Adrenal gland (tissue), 5 donors: ENCODE measurements around the gene CNOT6.

Experiments
- CTCF ChIP-seq, 6 experiments: fragments of 450-650 bp in 4 of 6; fragments of 200-600 bp in 2 of 6; sonication (generic) in 1 of 6; IDR thresholded peaks; 1 replicate in 5 of 6; 2 replicates in 1 of 6; pipeline versions ENCODE4 v1.5.1 to v1.8.0; 2016 to 2021; ENCODE audit warnings: antibody characterized with exemption in 6 of 6, mild to moderate bottlenecking in 2 of 6, moderate library complexity in 1 of 6
- POLR2A ChIP-seq, 2 donors: fragments of 450-650 bp; IDR thresholded peaks; one replicate each; pipeline ENCODE4 v1.6.1; 2017; ENCODE audit warnings: antibody characterized with exemption in 2 of 2, mild to moderate bottlenecking in 2 of 2, moderate library complexity in 1 of 2
- donor health status: DM: no; HTN: no; CAD: no.

- no peak for TF ChIP-seq CTCF (IDR thresholded peaks at IDR 0.05)
- no peak for TF ChIP-seq POLR2A (IDR thresholded peaks at IDR 0.05)
Observed at GRCh38 chr5:180603076-180603594, 109.0 kb downstream of the CNOT6 start.
